ENCODE results near the gene RNASE8.

The RNASE8 gene

DNA sequence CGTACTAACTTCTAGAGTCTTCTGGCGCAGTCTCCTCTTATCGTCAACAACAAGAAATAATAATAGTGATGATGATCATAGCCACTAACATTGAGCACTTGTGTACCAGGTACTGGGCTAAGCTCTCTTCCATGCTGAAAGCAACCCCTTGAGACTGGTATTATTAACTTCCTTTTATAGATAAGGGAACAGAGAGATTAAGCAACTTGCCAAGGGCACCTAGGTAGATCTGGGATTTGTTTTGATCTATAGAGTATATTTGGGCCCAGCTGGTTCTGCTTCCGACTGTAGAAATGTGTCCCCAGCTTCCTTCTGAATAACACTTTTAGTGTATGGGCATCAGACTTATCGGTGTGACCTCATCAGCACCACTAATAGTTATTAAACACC lies 42.0 kb downstream of the RNASE8 start:
- Histone ChIP-seq H3K9me3 (ENCODE audit: control insufficient read depth, insufficient read depth, low read length) (no peaks in the 10 kb centered on the region), H3K4me2 (ENCODE audit: low read length) (peak overlapping the region; percentile 84)
- no peak for TF ChIP-seq EZH2phosphoT487 (IDR thresholded peaks at IDR 0.05; ENCODE audit: borderline replicate concordance, low read length)

DNA sequence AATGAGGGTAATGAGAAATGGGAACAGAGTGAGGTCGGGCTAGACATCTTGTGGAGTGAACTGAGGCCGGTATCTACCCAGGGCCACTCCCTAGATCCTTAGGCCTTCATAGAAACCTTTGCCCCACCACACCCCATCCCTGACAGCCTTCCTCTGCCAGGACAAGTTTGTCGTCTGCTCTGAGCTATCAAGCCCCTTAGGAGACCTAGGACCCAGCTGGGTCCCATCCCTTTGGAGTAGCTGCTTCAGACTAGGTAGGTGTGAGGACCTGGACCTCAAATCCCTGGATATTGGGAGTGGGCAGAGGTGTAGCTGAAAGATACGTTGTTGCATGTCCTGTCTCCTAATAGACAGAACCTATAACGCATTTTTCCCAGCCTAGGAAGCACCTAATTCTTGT lies 43.3 kb downstream of the RNASE8 start, which contains the start of gene TMEM253:
TMEM253 (plus strand) TSS at position 136 of the 400 bp plus-strand sequence. CDS start 278 bp downstream, outside the sequence.
- H4K20me1 ChIP-seq (ENCODE audit: control insufficient read depth, insufficient read depth, low read depth, low read length): no peaks in the 10 kb centered on the region
- H3K27me3 ChIP-seq (ENCODE audit: control insufficient read depth, low read length): peaks cover 4% of the 10 kb centered on the region; the same call in 1 of the 2 replicates
- H3K9me3 ChIP-seq (ENCODE audit: control insufficient read depth, insufficient read depth, low read length): no peaks in the 10 kb centered on the region
- H3K79me2 ChIP-seq (ENCODE audit: control insufficient read depth, low read length): peaks cover 16% of the 10 kb centered on the region
- peaks cover 15% of the 10 kb centered on the region for H3F3A ChIP-seq (ENCODE audit: control insufficient read depth, insufficient read depth)
- H3K4me2 ChIP-seq (ENCODE audit: low read length): peak within 1 kb of the TSS; percentile 84
- peaks cover 5% of the 10 kb centered on the region for H3K36me3 ChIP-seq (ENCODE audit: control insufficient read depth, low read length)
- H3K4me1 ChIP-seq (ENCODE audit: control insufficient read depth, low read length): peaks cover 46% of the 10 kb centered on the region
- TF ChIP-seq, protein P1, sequence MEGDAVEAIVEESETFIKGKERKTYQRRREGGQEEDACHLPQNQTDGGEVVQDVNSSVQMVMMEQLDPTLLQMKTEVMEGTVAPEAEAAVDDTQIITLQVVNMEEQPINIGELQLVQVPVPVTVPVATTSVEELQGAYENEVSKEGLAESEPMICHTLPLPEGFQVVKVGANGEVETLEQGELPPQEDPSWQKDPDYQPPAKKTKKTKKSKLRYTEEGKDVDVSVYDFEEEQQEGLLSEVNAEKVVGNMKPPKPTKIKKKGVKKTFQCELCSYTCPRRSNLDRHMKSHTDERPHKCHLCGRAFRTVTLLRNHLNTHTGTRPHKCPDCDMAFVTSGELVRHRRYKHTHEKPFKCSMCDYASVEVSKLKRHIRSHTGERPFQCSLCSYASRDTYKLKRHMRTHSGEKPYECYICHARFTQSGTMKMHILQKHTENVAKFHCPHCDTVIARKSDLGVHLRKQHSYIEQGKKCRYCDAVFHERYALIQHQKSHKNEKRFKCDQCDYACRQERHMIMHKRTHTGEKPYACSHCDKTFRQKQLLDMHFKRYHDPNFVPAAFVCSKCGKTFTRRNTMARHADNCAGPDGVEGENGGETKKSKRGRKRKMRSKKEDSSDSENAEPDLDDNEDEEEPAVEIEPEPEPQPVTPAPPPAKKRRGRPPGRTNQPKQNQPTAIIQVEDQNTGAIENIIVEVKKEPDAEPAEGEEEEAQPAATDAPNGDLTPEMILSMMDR (IDR thresholded peaks at IDR 0.05; ENCODE audit: low read depth, low read length, poor library complexity, severe bottlenecking): no peak
- H3K9me2 ChIP-seq (replicated peaks; ENCODE audit: control insufficient read depth, low read length): no peaks in the 10 kb centered on the region
- no peak within 1 kb of the TSS for H3K4me3 ChIP-seq (ENCODE audit: low read length)
- H3K27ac ChIP-seq (ENCODE audit: low read depth, low read length): no peak within 1 kb of the TSS

More for the DNA sequence above, 42.0 kb downstream of the RNASE8 start:
- Histone ChIP-seq H3K9me2 (replicated peaks; ENCODE audit: control insufficient read depth, low read length) (no peaks in the 10 kb centered on the region), H3F3A (ENCODE audit: control insufficient read depth, insufficient read depth) (peaks cover 13% of the 10 kb centered on the region), H3K4me1 (ENCODE audit: control insufficient read depth, low read length) (peaks cover 39% of the 10 kb centered on the region), H3K4me3 (ENCODE audit: low read length) (peak overlapping the region; percentile 83), H3K79me2 (ENCODE audit: control insufficient read depth, low read length) (peaks cover 13% of the 10 kb centered on the region), H3K36me3 (ENCODE audit: control insufficient read depth, low read length) (peaks cover 5% of the 10 kb centered on the region), H3K27me3 (ENCODE audit: control insufficient read depth, low read length) (peaks cover 4% of the 10 kb centered on the region; the same call in 1 of the 2 replicates), H3K27ac (ENCODE audit: low read depth, low read length) (no peak overlapping the region), H4K20me1 (ENCODE audit: control insufficient read depth, insufficient read depth, low read depth, low read length) (no peaks in the 10 kb centered on the region)

DNA sequence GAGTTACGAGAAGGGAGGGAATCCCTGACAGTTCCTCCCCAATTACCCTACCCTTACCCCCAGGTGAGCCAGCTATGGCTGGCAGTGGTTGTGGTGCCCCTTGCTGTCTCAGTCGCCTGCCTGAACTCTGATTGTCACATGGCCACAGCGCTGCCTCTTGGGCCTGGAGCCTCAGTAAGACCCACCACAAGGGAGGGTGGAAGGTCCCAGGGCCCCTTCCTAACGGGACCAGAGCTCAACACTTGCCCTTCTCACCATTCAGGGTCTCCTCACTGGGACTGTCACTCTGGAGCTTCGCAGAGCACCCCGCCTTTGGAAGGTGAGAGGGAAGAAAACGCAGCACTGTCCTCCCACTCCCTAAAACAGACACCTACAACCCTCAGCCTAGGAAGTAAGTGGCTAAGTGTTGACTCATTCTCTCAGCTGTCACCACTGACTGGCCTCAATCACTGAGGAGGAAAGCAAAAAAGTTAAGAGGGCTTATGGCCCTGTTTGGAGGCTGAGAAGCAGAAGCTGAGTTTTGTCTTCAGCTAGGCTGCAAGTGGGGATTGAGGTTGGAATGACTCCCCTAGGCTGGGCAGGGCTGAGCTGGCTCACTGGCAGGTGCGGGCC lies 44.3 kb downstream of the RNASE8 start:
- Histone ChIP-seq H3K9me3 (ENCODE audit: control insufficient read depth, insufficient read depth, low read length) (no peaks in the 10 kb centered on the region), H3K79me2 (ENCODE audit: control insufficient read depth, low read length) (peaks cover 16% of the 10 kb centered on the region), H3K36me3 (ENCODE audit: control insufficient read depth, low read length) (peaks cover 5% of the 10 kb centered on the region), H3K4me1 (ENCODE audit: control insufficient read depth, low read length) (peaks cover 50% of the 10 kb centered on the region), H3K27me3 (ENCODE audit: control insufficient read depth, low read length) (peaks cover 4% of the 10 kb centered on the region; the same call in 1 of the 2 replicates), H3K9me2 (replicated peaks; ENCODE audit: control insufficient read depth, low read length) (no peaks in the 10 kb centered on the region), H3K4me2 (ENCODE audit: low read length) (peak overlapping the region; percentile 78), H4K20me1 (ENCODE audit: control insufficient read depth, insufficient read depth, low read depth, low read length) (no peaks in the 10 kb centered on the region), H3K27ac (ENCODE audit: low read depth, low read length) (no peak overlapping the region), H3F3A (ENCODE audit: control insufficient read depth, insufficient read depth) (peaks cover 6% of the 10 kb centered on the region), H3K4me3 (ENCODE audit: low read length) (peak overlapping the region; percentile 90)
- TF ChIP-seq EZH2phosphoT487 (IDR thresholded peaks at IDR 0.05; ENCODE audit: borderline replicate concordance, low read length): no peak
- TF ChIP-seq, protein P1 (IDR thresholded peaks at IDR 0.05; ENCODE audit: low read depth, low read length, poor library complexity, severe bottlenecking): no peak

All from DOHH2 (cell line).